Measurements from ENCODE around the gene CLIC4. TPM values are rescaled to one million over a fixed set of nuclear protein-coding genes. Genes with fewer than 3 reads are reported as not detected.
"Not testable (repeated sequence)": the region's sequence is repeated elsewhere in the genome, so short reads cannot be mapped to it uniquely, and the experiment has no call there.

CLIC4 gene
- total and polyA plus RNA-seq, 2 experiments from 2014 or later, result 136 to 361 TPM

DNA sequence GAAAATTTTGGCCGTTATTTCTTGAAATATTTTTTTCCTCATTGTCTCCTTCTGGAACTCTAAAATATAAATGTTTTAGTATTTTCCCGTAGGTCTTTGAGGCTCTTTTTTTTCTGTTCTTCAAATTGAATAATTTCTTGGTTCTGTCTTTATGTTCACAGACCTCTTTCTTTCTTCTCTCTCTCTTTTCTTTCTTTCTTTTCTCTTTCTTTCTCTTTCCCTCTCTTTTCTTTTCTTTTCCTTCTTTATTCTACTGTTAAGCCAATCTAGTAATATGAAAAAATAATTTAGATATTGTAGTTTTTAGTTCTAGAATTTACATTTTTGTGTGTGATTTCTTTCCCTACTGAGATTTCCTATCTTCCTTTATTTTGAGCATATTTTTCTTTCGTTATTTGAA lies 30.1 kb downstream of the CLIC4 start:
- no peak for DNase-seq (ENCODE audit: low read depth in 1 of 2, low spot score in 1 of 2)
- Histone ChIP-seq H3K27ac (no peak overlapping the region), H3K4me3 (no peak overlapping the region), H3K4me1 (ENCODE audit: low read depth) (peaks cover 30% of the 10 kb centered on the region), H3K27me3 (no peaks in the 10 kb centered on the region), H3K36me3 (no peaks in the 10 kb centered on the region), H3K9me3 (ENCODE audit: low read depth) (no peaks in the 10 kb centered on the region)
- TF ChIP-seq, protein P1, sequence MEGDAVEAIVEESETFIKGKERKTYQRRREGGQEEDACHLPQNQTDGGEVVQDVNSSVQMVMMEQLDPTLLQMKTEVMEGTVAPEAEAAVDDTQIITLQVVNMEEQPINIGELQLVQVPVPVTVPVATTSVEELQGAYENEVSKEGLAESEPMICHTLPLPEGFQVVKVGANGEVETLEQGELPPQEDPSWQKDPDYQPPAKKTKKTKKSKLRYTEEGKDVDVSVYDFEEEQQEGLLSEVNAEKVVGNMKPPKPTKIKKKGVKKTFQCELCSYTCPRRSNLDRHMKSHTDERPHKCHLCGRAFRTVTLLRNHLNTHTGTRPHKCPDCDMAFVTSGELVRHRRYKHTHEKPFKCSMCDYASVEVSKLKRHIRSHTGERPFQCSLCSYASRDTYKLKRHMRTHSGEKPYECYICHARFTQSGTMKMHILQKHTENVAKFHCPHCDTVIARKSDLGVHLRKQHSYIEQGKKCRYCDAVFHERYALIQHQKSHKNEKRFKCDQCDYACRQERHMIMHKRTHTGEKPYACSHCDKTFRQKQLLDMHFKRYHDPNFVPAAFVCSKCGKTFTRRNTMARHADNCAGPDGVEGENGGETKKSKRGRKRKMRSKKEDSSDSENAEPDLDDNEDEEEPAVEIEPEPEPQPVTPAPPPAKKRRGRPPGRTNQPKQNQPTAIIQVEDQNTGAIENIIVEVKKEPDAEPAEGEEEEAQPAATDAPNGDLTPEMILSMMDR (IDR thresholded peaks at IDR 0.05; ENCODE audit: low read depth, low read length), result no peak

DNA sequence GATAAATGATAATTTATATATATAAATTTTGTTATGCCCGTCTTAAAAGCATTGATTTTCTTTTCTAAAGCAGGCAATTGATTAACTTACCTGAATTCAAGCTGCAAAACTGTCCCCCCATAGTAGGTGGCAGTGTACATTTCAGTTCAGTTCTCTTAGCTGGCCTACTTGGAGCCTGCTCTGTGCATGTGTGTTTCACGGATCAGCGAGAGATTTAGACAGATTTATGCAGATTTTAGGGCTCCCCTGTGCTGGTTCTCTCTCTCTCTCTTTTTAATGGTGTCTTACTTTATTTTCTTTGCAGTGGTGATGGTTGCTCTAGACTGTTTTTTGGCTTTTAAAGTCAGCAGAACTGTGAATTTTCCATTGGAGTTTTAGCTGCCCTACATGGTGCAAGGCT lies 30.7 kb downstream of the CLIC4 start:
- H3K36me3 ChIP-seq, result no peaks in the 10 kb centered on the region
- no peaks in the 10 kb centered on the region for H3K27me3 ChIP-seq
- no peaks in the 10 kb centered on the region for H3K9me3 ChIP-seq (ENCODE audit: low read depth)
- no peak overlapping the region for H3K4me3 ChIP-seq
- TF ChIP-seq, protein P1 (IDR thresholded peaks at IDR 0.05; ENCODE audit: low read depth, low read length), result no peak
- DNase-seq (ENCODE audit: low read depth in 1 of 2, low spot score in 1 of 2), result no peak
- peak overlapping the region; percentile 55 for H3K27ac ChIP-seq
- H3K4me1 ChIP-seq (ENCODE audit: low read depth), result peaks cover 24% of the 10 kb centered on the region

DNA sequence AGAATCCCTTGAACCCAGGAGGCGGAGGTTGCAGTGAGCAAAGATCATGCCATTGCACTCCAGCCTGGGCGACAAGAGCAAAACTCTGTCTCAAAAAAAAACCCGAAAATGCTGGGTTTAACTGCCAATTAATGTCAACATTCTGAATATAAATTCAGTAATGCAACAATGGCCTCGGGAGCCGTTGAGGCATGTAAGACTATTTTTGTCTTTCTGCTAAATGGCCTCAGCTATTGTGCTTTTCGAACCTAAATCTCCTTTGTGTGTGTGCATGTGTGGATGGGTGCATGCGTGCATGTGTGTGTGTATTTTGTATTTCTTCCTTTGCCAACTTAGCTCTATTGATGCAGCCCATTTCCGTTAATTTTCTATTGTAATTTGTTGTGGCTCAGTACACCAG lies 31.6 kb downstream of the CLIC4 start:
- H3K4me1 ChIP-seq (ENCODE audit: low read depth), result peaks cover 19% of the 10 kb centered on the region
- no peak for DNase-seq (ENCODE audit: low read depth in 1 of 2, low spot score in 1 of 2)
- no peak overlapping the region for H3K27ac ChIP-seq
- no peaks in the 10 kb centered on the region for H3K36me3 ChIP-seq
- H3K9me3 ChIP-seq (ENCODE audit: low read depth), result no peaks in the 10 kb centered on the region
- no peaks in the 10 kb centered on the region for H3K27me3 ChIP-seq
- TF ChIP-seq, protein P1 (IDR thresholded peaks at IDR 0.05; ENCODE audit: low read depth, low read length), result no peak
- H3K4me3 ChIP-seq, result no peak overlapping the region

DNA sequence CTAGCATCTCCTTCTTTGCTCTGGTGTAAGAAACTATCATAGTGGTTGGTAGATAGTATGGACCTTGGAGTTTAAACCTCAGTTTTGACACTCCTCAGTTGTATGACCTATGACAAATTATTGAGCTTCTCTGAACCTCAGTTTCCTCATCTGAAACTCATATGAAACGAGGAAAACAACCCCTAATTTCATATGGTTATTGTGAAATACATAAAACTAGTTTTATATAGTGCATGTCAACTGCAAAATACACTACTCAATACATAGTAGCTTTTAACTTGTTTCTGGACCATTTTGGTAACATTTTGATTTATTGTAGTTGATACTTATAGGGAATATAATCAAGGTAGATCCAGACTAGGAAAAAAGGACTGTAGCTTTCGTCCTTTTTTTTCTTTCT lies 32.9 kb downstream of the CLIC4 start:
- H3K4me1 ChIP-seq (ENCODE audit: low read depth), result peaks cover 19% of the 10 kb centered on the region
- TF ChIP-seq, protein P1 (IDR thresholded peaks at IDR 0.05; ENCODE audit: low read depth, low read length), result no peak
- H3K27ac ChIP-seq, result peak overlapping the region; percentile 32
- H3K4me3 ChIP-seq, result no peak overlapping the region
- DNase-seq (ENCODE audit: low read depth in 1 of 2, low spot score in 1 of 2), result no peak
- H3K9me3 ChIP-seq (ENCODE audit: low read depth), result no peaks in the 10 kb centered on the region
- no peaks in the 10 kb centered on the region for H3K36me3 ChIP-seq
- H3K27me3 ChIP-seq, result no peaks in the 10 kb centered on the region

DNA sequence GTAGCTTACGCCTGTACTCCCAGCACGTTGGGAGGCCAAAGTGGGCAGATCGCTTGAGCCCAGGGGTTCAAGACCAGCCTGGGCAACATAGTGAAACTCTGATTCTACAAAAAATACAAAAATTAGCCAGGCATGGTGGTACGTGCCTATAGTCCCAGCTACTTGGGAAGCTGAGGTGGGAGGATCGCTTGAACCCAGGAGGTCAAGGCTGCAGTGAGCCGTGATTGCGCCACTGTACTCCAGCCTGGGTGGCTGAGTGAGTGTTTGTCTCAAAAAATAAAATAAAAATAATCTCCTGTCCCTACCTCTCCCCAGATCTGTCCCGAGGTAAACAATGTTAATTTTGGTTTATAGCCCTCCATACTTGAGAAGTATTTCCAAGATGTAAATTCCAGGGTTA lies 34.0 kb downstream of the CLIC4 start:
- not testable (repeated sequence) for H3K4me3 ChIP-seq; H3K27me3 ChIP-seq; H3K36me3 ChIP-seq; H3K9me3 ChIP-seq (ENCODE audit: low read depth); DNase-seq (ENCODE audit: low read depth in 1 of 2, low spot score in 1 of 2); H3K27ac ChIP-seq
- H3K4me1 ChIP-seq (ENCODE audit: low read depth), result peaks cover 19% of the 10 kb centered on the region

DNA sequence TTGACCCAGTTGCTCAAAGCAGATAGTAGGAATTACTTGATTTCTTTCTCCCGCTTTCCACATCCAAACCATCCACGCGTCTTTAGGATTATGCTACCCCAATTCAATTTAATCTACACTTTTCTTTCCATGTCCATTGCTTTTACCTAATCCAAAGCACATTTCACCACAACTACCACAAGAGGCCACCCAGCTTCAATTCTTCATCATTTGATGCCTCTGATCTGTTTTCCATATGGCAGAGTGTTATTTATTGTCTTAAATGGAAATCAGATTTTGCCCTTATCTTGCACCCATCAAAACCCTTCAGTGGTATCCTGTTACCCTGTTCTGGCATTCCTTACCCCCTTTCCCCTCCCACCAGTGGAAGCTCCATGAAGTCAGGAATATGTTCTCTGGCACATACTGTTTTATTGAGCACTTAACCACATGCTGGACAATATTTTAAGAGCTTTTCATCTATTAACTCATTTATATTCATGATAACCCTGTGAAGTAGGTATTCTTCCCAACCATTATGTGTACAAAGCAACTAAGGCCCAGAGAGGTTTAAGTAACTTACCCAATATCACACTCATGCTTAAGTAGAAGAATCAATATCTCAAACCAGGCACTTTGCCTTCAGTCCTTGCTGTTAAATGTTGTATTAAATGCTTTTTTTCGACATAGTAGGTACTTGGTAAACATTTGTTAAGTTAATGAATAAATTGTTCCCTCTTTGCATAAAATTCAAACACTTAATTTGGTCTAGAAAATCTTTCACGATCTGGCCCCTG lies 34.6 kb downstream of the CLIC4 start:
- no peak for DNase-seq (ENCODE audit: low read depth in 1 of 2, low spot score in 1 of 2)
- TF ChIP-seq, protein P1 (IDR thresholded peaks at IDR 0.05; ENCODE audit: low read depth, low read length), result peak; percentile 15
- Histone ChIP-seq H3K4me3 (no peak overlapping the region), H3K27ac (no peak overlapping the region), H3K9me3 (ENCODE audit: low read depth) (no peaks in the 10 kb centered on the region), H3K27me3 (no peaks in the 10 kb centered on the region), H3K4me1 (ENCODE audit: low read depth) (peaks cover 19% of the 10 kb centered on the region), H3K36me3 (no peaks in the 10 kb centered on the region)

DNA sequence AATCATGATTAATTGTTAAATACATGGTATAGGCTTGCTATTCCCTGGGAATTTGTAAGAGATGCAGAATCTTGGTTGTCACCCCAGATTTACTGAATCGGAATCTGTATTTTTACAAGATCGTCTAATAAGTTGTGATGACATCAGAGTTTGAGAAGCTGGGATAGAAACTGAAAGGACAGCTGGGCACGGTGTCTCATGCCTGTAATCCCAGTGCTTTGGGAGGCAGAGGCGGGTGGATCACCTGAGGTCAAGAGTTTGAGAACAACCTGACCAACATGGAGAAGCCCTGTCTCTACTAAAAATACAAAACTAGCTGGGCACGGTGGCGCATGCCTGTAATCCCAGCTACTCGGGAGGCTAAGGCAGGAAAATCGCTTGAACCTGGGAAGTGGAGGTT lies 35.4 kb downstream of the CLIC4 start:
- H3K27me3 ChIP-seq; DNase-seq (ENCODE audit: low read depth in 1 of 2, low spot score in 1 of 2); H3K27ac ChIP-seq; H3K36me3 ChIP-seq; H3K4me3 ChIP-seq; H3K9me3 ChIP-seq (ENCODE audit: low read depth): not testable (repeated sequence)
- peaks cover 15% of the 10 kb centered on the region for H3K4me1 ChIP-seq (ENCODE audit: low read depth)

Measured in cardiac muscle cell (in vitro differentiated cells and primary cell).